HEK293T (cell line): ENCODE results near the gene CACTIN.
"Not testable (repeated sequence)": the region's sequence is repeated elsewhere in the genome, so short reads cannot be mapped to it uniquely, and the experiment has no call there.

ENCODE experiments used
- CTCF ChIA-PET: fragments of 350-600 bp; formaldehyde crosslinking; extraction: SDS; loops from one replicate; lab custom pipeline; 2021; ENCODE audit warnings: antibody characterized with exemption, inconsistent platforms; lab: Yijun Ruan, JAX
- POLR2A ChIA-PET: fragments of 350-600 bp; formaldehyde crosslinking; extraction: SDS; loops from one replicate; lab custom pipeline; 2020; ENCODE audit warnings: antibody characterized with exemption, inconsistent platforms; lab: Yijun Ruan, JAX
- DNase-seq: peaks from one replicate; pipeline ENCODE4 v3.0.0; 2012; ENCODE audit warnings: mixed read lengths; ENCODE audit errors: extremely low spot score
- ARNT ChIP-seq: fragments of 450-650 bp; IDR thresholded peaks from 2 replicates; pipeline ENCODE4 v1.6.1; 2017; ENCODE audit warnings: mild to moderate bottlenecking
- BHLHE40 ChIP-seq: fragments of 450-650 bp; IDR thresholded peaks from 2 replicates; pipeline ENCODE4 v1.6.1; 2016; ENCODE audit warnings: mild to moderate bottlenecking, moderate library complexity, borderline replicate concordance
- CTBP1 ChIP-seq: fragments of 450-650 bp; IDR thresholded peaks from 2 replicates; pipeline ENCODE4 v1.6.1; 2016; ENCODE audit warnings: borderline replicate concordance
- ELF4 ChIP-seq: fragments of 450-650 bp; IDR thresholded peaks from 2 replicates; pipeline ENCODE4 v1.6.1; 2017; ENCODE audit warnings: antibody characterized with exemption
- FOXA1 ChIP-seq: fragments of 450-650 bp; IDR thresholded peaks from 2 replicates; pipeline ENCODE4 v1.6.1; 2016; ENCODE audit warnings: mild to moderate bottlenecking
- FOXK2 ChIP-seq: fragments of 450-650 bp; IDR thresholded peaks from 2 replicates; pipeline ENCODE4 v1.6.1; 2016; ENCODE audit warnings: mild to moderate bottlenecking
- FOXM1 ChIP-seq: fragments of 450-650 bp; IDR thresholded peaks from 2 replicates; pipeline ENCODE4 v1.6.1; 2017; ENCODE audit warnings: mild to moderate bottlenecking, borderline replicate concordance
- HDGF ChIP-seq: fragments of 450-650 bp; IDR thresholded peaks from 2 replicates; pipeline ENCODE4 v1.6.1; 2017; ENCODE audit warnings: antibody characterized with exemption, borderline replicate concordance
- L3MBTL2 ChIP-seq: fragments of 450-650 bp; conservative IDR thresholded peaks from 2 replicates; pipeline ENCODE4 v1.6.1; 2016; ENCODE audit warnings: mild to moderate bottlenecking
- LEF1 ChIP-seq: fragments of 450-650 bp; IDR thresholded peaks from 2 replicates; pipeline ENCODE4 v1.6.1; 2017; ENCODE audit warnings: mild to moderate bottlenecking, borderline replicate concordance
- NFRKB ChIP-seq: fragments of 450-650 bp; IDR thresholded peaks from 2 replicates; pipeline ENCODE4 v1.6.1; 2016; ENCODE audit warnings: mild to moderate bottlenecking, moderate library complexity
- PKNOX1 ChIP-seq: fragments of 450-650 bp; IDR thresholded peaks from 2 replicates; pipeline ENCODE4 v1.6.1; 2016
- SP1 ChIP-seq: fragments of 450-650 bp; IDR thresholded peaks from 2 replicates; pipeline ENCODE4 v1.6.1; 2017
- SUZ12 ChIP-seq: fragments of 450-650 bp; IDR thresholded peaks from 2 replicates; pipeline ENCODE4 v1.6.1; 2016; ENCODE audit warnings: mild to moderate bottlenecking
- TARDBP ChIP-seq: fragments of 450-650 bp; IDR thresholded peaks from 2 replicates; pipeline ENCODE4 v1.6.1; 2016
- ZNF384 ChIP-seq: fragments of 450-650 bp; IDR thresholded peaks from 2 replicates; pipeline ENCODE4 v1.6.1; 2016

Gene CACTIN

GRCh38 chr19:3573162-3573857, 53.3 kb downstream of the CACTIN start:
- TF ChIP-seq LEF1 (no peak), SP1 (no peak), HDGF (no peak), L3MBTL2 (peak; percentile 58)
- DNase-seq, result no peak
- POLR2A ChIA-PET, result interaction anchor here (0.6 to 1.2 kb wide), 6 partner anchors 11 to 29 kb away, joined by 3 to 8 read pairs (median 4); partner anchors contain the start of genes GIPC3 and MFSD12
- CTCF ChIA-PET, result interaction anchor here (0.8 kb wide), 1 partner anchor 13 kb away, joined by 5 read pairs; no protein-coding TSS in a partner anchor

DNA sequence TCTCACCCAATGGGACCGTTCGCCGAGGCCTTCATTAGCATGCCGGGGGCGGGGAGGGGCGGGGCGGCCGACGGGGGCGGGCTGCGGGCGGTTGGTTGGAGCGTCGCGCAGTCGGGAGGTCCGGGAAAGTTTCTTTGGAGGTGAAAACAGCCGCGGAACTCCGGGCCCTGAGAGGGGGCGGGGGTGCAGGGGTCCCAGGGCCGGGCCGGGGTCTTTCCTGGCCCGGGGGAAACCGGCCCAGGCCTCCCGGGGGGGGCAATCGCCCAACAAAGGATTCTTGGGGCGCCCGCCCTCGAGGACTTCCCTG, 53.8 kb downstream of the CACTIN start, which contains the start of gene HMG20B:
Gene HMG20B, plus strand, starts transcription at position 90 of the 307 bp plus-strand sequence. CDS start 366 bp downstream, outside the sequence.
- CTCF ChIA-PET, result no interaction called here
- no peak for DNase-seq
- POLR2A ChIA-PET, result no interaction called here
- no peak for TF ChIP-seq ARNT
- TF ChIP-seq TARDBP, result no peak
- no peak for TF ChIP-seq SP1
- TF ChIP-seq SUZ12, result no peak
- TF ChIP-seq HDGF, result no peak
- no peak for TF ChIP-seq NFRKB
- no peak for TF ChIP-seq BHLHE40
- no peak for TF ChIP-seq ELF4

DNA sequence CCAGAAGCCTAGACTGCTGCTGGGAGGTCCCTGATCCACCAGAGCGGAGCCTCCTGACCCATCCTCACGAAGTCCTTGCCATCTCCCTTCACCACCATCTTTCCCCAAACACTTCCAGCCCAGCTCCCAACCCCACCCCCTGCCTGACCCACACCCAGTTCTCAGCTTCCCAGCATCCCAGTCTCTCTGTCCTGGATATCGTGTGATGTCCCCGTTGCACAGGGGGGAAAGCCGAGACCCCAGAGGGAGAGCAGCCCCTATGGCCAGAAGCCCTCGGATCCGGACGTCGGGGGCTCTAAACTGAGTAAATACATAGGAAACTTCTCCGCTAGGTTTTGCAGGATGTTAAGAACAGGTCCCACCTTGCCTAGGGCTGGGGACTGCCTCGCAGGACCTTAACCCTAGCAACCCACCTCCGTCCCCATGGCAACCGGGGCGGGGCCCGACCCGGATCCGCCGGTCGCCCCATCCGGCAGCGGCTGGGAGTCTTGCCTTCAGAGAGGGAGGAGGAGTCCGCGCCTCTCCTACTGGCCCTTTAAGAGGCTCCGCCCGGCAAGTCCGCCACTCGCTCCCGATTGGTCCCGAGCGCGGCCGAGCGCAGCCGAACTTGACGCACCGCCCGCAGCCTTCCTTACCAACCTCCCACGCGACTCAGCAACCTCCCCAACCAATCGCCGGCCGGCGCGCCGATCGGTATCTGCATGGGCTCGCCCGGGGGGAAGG, 54.3 kb downstream of the CACTIN start:
- ChIA-PET POLR2A (no interaction called here), CTCF (no interaction called here)
- TF ChIP-seq SUZ12, result no peak
- TF ChIP-seq HDGF, result 0 out of 2 replicates have a peak, but pooled peaks have one; percentile 21
- peak; percentile 93 for DNase-seq

DNA sequence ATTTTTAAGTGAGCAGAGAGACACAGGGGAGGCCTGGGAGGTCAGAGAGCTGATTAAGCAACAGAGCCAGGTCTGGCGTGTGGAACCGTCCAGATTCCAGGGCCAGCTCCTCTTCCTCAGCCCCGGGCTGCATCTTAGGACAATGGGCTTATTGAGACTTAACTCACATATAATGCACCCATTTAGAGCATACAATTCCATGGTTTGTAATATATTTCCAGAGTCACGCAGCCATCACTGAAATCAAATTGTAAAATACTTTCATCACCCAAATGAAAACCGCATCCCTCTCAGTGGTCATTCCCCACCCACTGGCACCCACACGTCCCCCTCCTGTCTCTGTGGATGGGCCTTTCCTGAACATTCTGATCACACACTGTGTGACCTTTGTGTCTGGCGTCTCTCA, 56.0 kb downstream of the CACTIN start:
- ChIA-PET POLR2A (no interaction called here), CTCF (no interaction called here)
- TF ChIP-seq SUZ12 (no peak), PKNOX1 (no peak), LEF1 (no peak), ARNT (no peak), TARDBP (no peak), NFRKB (no peak), CTBP1 (no peak), FOXA1 (no peak), ZNF384 (no peak), HDGF (no peak), FOXM1 (no peak), ELF4 (no peak), FOXK2 (no peak)
- no peak for DNase-seq

GRCh38 chr19:3570042-3570441, 56.5 kb downstream of the CACTIN start:
- POLR2A ChIA-PET, result not testable (repeated sequence)

DNA sequence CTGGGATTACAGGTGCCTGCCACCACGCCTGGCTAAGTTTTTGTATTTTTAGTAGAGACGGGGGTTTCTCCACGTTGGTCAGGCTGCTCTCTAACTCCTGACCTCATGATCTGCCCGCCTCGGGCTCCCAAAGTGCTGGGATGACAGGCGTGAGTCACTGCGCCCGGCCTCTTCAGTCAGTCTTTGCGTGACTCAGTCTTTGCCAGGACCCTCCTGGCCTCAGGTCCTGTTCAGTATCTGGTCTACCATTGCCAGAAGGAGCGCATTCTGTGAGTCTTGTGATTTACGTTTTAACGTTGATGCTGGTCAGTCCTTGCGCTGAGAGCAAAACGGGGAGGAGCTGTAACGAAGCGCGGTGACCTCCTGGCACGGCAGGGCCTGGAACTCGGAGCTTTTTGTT, 61.5 kb downstream of the CACTIN start:
- CTCF ChIA-PET, result no interaction called here
- DNase-seq, result no peak
- TF ChIP-seq SUZ12 (no peak), NFRKB (no peak), L3MBTL2 (no peak), PKNOX1 (no peak), SP1 (no peak)
- POLR2A ChIA-PET, result interaction anchor here (1.2 kb wide), 1 partner anchor 198 kb away, joined by 3 read pairs; the partner anchor contains the start of gene MRPL54

More at GRCh38 chr19:3570042-3570441, 56.5 kb downstream of the CACTIN start:
- not testable (repeated sequence) for DNase-seq
- TF ChIP-seq PKNOX1, result peak; percentile 40
- CTCF ChIA-PET, result interaction anchor here (1.0 kb wide), 1 partner anchor 25 kb away, joined by 4 read pairs; no protein-coding TSS in a partner anchor

- DNase-seq, result no peak
- ChIA-PET CTCF (no interaction called here), POLR2A (no interaction called here)
- no peak for TF ChIP-seq NFRKB
- no peak for TF ChIP-seq ELF4
- no peak for TF ChIP-seq L3MBTL2
- TF ChIP-seq SUZ12, result no peak
- TF ChIP-seq ARNT, result no peak
- TF ChIP-seq FOXK2, result no peak
- TF ChIP-seq HDGF, result no peak
- TF ChIP-seq CTBP1, result no peak
- no peak for TF ChIP-seq ZNF384
- no peak for TF ChIP-seq FOXA1
- no peak for TF ChIP-seq PKNOX1
- no peak for TF ChIP-seq TARDBP
- no peak for TF ChIP-seq FOXM1
- no peak for TF ChIP-seq BHLHE40
These were observed 62.7 kb downstream of the CACTIN start for GRCh38 chr19:3563709-3564524.
